Mononuclear cell (primary cell): ENCODE data around the gene TCEANC. TPM values are rescaled to one million over a fixed set of nuclear protein-coding genes. Genes with fewer than 3 reads are reported as not detected.
"Not testable (repeated sequence)": the region's sequence is repeated elsewhere in the genome, so short reads cannot be mapped to it uniquely, and the experiment has no call there.

ENCODE experiments used
- H3K27me3 ChIP-seq: 2 replicates; pipeline ENCODE4 v1.6.0; 2011; ENCODE audit warnings: low read length, control low read depth; ENCODE audit not compliant: insufficient read depth
- H3K4me1 ChIP-seq: 2 replicates; pipeline ENCODE4 v1.5.1; 2011; ENCODE audit warnings: mild to moderate bottlenecking, low read length, control low read depth; ENCODE audit not compliant: insufficient read depth
- H3K4me3 ChIP-seq: 2 replicates; pipeline ENCODE4 v1.5.1; 2011; ENCODE audit warnings: mild to moderate bottlenecking, low read length, moderate library complexity
- H3K9me3 ChIP-seq: 2 replicates; pipeline ENCODE4 v1.5.1; 2011; ENCODE audit warnings: low read depth, mild to moderate bottlenecking, control low read depth, low read length
- total RNA-seq: library from RNA; depleted of rRNA; stranded (reverse); fragments of >200 nt; gene quantifications from one replicate; pipeline ENCODE4 v1.2.3, GENCODE V29; 2012

Gene TCEANC
- total RNA-seq, 1 donor = 18.5 TPM

- not testable (repeated sequence) for H3K27me3 ChIP-seq, H3K4me3 ChIP-seq, H3K9me3 ChIP-seq
- peaks cover 20% of the 10 kb centered on the region for H3K4me1 ChIP-seq
Measured at GRCh38 chrX:13669755-13670154, 16.8 kb downstream of the TCEANC start.

GRCh38 chrX:13670197-13670596, 17.3 kb downstream of the TCEANC start:
- H3K9me3 ChIP-seq = no peaks in the 10 kb centered on the region
- H3K27me3 ChIP-seq = no peaks in the 10 kb centered on the region
- H3K4me3 ChIP-seq = no peak overlapping the region
- H3K4me1 ChIP-seq = peaks cover 16% of the 10 kb centered on the region

GRCh38 chrX:13673016-13673415, 20.1 kb downstream of the TCEANC start:
- Histone ChIP-seq H3K4me3 (no peak overlapping the region), H3K9me3 (no peaks in the 10 kb centered on the region), H3K4me1 (peaks cover 7% of the 10 kb centered on the region), H3K27me3 (no peaks in the 10 kb centered on the region)

GRCh38 chrX:13676885-13677284, 23.9 kb downstream of the TCEANC start:
- no peaks in the 10 kb centered on the region for H3K4me1 ChIP-seq
- no peak overlapping the region for H3K4me3 ChIP-seq
- H3K27me3 ChIP-seq = no peaks in the 10 kb centered on the region
- H3K9me3 ChIP-seq = no peaks in the 10 kb centered on the region

GRCh38 chrX:13679700-13680099, 26.8 kb downstream of the TCEANC start:
- H3K4me1 ChIP-seq, H3K9me3 ChIP-seq, H3K4me3 ChIP-seq, H3K27me3 ChIP-seq: not testable (repeated sequence)

- H3K4me1 ChIP-seq = peaks cover 5% of the 10 kb centered on the region
- no peaks in the 10 kb centered on the region for H3K27me3 ChIP-seq
- H3K4me3 ChIP-seq = no peak overlapping the region
- H3K9me3 ChIP-seq = no peaks in the 10 kb centered on the region
Measured at GRCh38 chrX:13681595-13681994, 28.7 kb downstream of the TCEANC start.

GRCh38 chrX:13684361-13684760, 31.4 kb downstream of the TCEANC start:
- no peaks in the 10 kb centered on the region for H3K27me3 ChIP-seq
- H3K9me3 ChIP-seq = no peaks in the 10 kb centered on the region
- peaks cover 9% of the 10 kb centered on the region for H3K4me1 ChIP-seq
- H3K4me3 ChIP-seq = no peak overlapping the region

GRCh38 chrX:13685126-13685763, 32.3 kb downstream of the TCEANC start:
- Histone ChIP-seq H3K4me3 (no peak overlapping the region), H3K27me3 (no peaks in the 10 kb centered on the region), H3K4me1 (peaks cover 9% of the 10 kb centered on the region), H3K9me3 (no peaks in the 10 kb centered on the region)

GRCh38 chrX:13687203-13687602, 34.3 kb downstream of the TCEANC start:
- peaks cover 25% of the 10 kb centered on the region for H3K4me1 ChIP-seq
- no peaks in the 10 kb centered on the region for H3K27me3 ChIP-seq
- no peaks in the 10 kb centered on the region for H3K9me3 ChIP-seq
- no peak overlapping the region for H3K4me3 ChIP-seq

- Histone ChIP-seq H3K4me1 (peaks cover 38% of the 10 kb centered on the region), H3K27me3 (no peaks in the 10 kb centered on the region), H3K4me3 (peak overlapping the region; percentile 74)
Measured at GRCh38 chrX:13688384-13688957, 35.5 kb downstream of the TCEANC start.

GRCh38 chrX:13688958-13689740, 36.2 kb downstream of the TCEANC start, which contains the start of gene RAB9A:
Gene RAB9A (plus strand): TSS chrX:13689128. CDS start chrX:13708747, 19,619 bp downstream.
- Histone ChIP-seq H3K9me3 (no peaks in the 10 kb centered on the region), H3K4me3 (peak within 1 kb of the TSS; percentile 74), H3K27me3 (no peaks in the 10 kb centered on the region), H3K4me1 (peaks cover 44% of the 10 kb centered on the region)

More at GRCh38 chrX:13688384-13688957, 35.5 kb downstream of the TCEANC start:
- no peaks in the 10 kb centered on the region for H3K9me3 ChIP-seq

- Histone ChIP-seq H3K4me3 (peak overlapping the region; percentile 74), H3K9me3 (no peaks in the 10 kb centered on the region), H3K27me3 (no peaks in the 10 kb centered on the region), H3K4me1 (peaks cover 51% of the 10 kb centered on the region)
Measured at GRCh38 chrX:13689741-13690211, 36.8 kb downstream of the TCEANC start.

- Histone ChIP-seq H3K27me3 (no peaks in the 10 kb centered on the region), H3K4me3 (no peak overlapping the region), H3K9me3 (no peaks in the 10 kb centered on the region), H3K4me1 (peaks cover 54% of the 10 kb centered on the region)
Measured at GRCh38 chrX:13690836-13691235, 37.9 kb downstream of the TCEANC start.

- Histone ChIP-seq H3K27me3 (no peaks in the 10 kb centered on the region), H3K9me3 (no peaks in the 10 kb centered on the region), H3K4me1 (peaks cover 64% of the 10 kb centered on the region), H3K4me3 (no peak overlapping the region)
Measured at GRCh38 chrX:13691841-13692371, 39.0 kb downstream of the TCEANC start.

- Histone ChIP-seq H3K4me3 (no peak overlapping the region), H3K9me3 (no peaks in the 10 kb centered on the region), H3K27me3 (no peaks in the 10 kb centered on the region), H3K4me1 (peaks cover 72% of the 10 kb centered on the region)
Measured at GRCh38 chrX:13692771-13693231, 39.9 kb downstream of the TCEANC start.
